K562 (cell line): ENCODE measurements around the gene CFAP251. TPM values are rescaled to one million over a fixed set of nuclear protein-coding genes. Genes with fewer than 3 reads are reported as not detected.

Experiments used
- BCL6 ChIP-seq: fragments of 250-450 bp; sonication (Bioruptor Pico); IDR thresholded peaks from 2 replicates; pipeline ENCODE4 v1.4.0; 2020
- C11orf30 ChIP-seq: fragments of 450-650 bp; IDR thresholded peaks from 2 replicates; pipeline ENCODE4 v1.6.1; 2016; ENCODE audit warnings: low read depth, mild to moderate bottlenecking
- CBFA2T2 ChIP-seq: fragments of 450-650 bp; conservative IDR thresholded peaks from 2 replicates; pipeline ENCODE4 v1.6.1; 2017; ENCODE audit warnings: mild to moderate bottlenecking
- DPF2 ChIP-seq: fragments of 450-650 bp; IDR thresholded peaks from 2 replicates; pipeline ENCODE4 v1.6.1; 2016
- ETV1 ChIP-seq: fragments of 450-650 bp; conservative IDR thresholded peaks from 2 replicates; pipeline ENCODE4 v1.6.1; 2016; ENCODE audit warnings: missing genetic modification characterization, control low read depth, low read depth, missing compliant biosample characterization
- ETV5 ChIP-seq: sonication (generic); formaldehyde crosslinking; IDR thresholded peaks from 2 replicates; pipeline ENCODE4 v1.4.0; 2020; ENCODE audit warnings: low read depth, mild to moderate bottlenecking, missing genetic modification reagents
- MAFG ChIP-seq: fragments of 450-650 bp; conservative IDR thresholded peaks from 2 replicates; pipeline ENCODE4 v1.6.1; 2016; ENCODE audit warnings: missing genetic modification characterization, missing compliant biosample characterization
- MNT ChIP-seq, 2 experiments: fragments of 450-650 bp; conservative IDR thresholded peaks; 2 replicates each; pipeline ENCODE4 v1.6.1; 2017; ENCODE audit warnings: mild to moderate bottlenecking in 2 of 2, moderate library complexity in 2 of 2
- MXD1 ChIP-seq: fragments of 250-450 bp; sonication (Bioruptor Pico); IDR thresholded peaks from 2 replicates; pipeline ENCODE4 v1.8.0; 2021; ENCODE audit warnings: borderline replicate concordance, mild to moderate bottlenecking, moderate library complexity; ENCODE audit not compliant: poor library complexity, severe bottlenecking
- NCOA2 ChIP-seq, 2 experiments: fragments of 450-650 bp; IDR thresholded peaks; 2 replicates each; pipeline ENCODE4 v1.6.1; 2018; ENCODE audit warnings: mild to moderate bottlenecking in 2 of 2, moderate library complexity in 1 of 2; ENCODE audit not compliant: partially characterized antibody in 2 of 2
- NCOR1 ChIP-seq: fragments of 450-650 bp; IDR thresholded peaks from 2 replicates; pipeline ENCODE4 v1.6.1; 2016; ENCODE audit warnings: mild to moderate bottlenecking, moderate library complexity
- POLR2G ChIP-seq: fragments of 200-400 bp; formaldehyde crosslinking; IDR thresholded peaks from 2 replicates; pipeline ENCODE4 v1.6.1; 2017; ENCODE audit warnings: low read depth, mild to moderate bottlenecking, antibody characterized with exemption, low read length, moderate library complexity
- RBM22 ChIP-seq: fragments of 200-400 bp; formaldehyde crosslinking; IDR thresholded peaks from 2 replicates; pipeline ENCODE4 v1.6.1; 2018; ENCODE audit warnings: low read length, low read depth; ENCODE audit not compliant: poor library complexity, severe bottlenecking
- SLC30A9 ChIP-seq: fragments of 250-450 bp; sonication (Bioruptor Pico); IDR thresholded peaks from 2 replicates; pipeline ENCODE4 v1.8.0; 2022; ENCODE audit warnings: mild to moderate bottlenecking, moderate library complexity
- ZC3H11A ChIP-seq: IDR thresholded peaks from 2 replicates; pipeline ENCODE4 v1.6.1; 2012; ENCODE audit warnings: low read depth, low read length, improper control_type of control experiment
- ZNF224 ChIP-seq: sonication (generic); formaldehyde crosslinking; IDR thresholded peaks from 2 replicates; pipeline ENCODE4 v1.8.0; 2022; ENCODE audit warnings: mild to moderate bottlenecking, missing genetic modification reagents
- ZNF24 ChIP-seq: fragments of 450-650 bp; IDR thresholded peaks from 2 replicates; pipeline ENCODE4 v1.6.1; 2016
- ZNF518B ChIP-seq: fragments of 250-450 bp; sonication (Bioruptor Pico); IDR thresholded peaks from 2 replicates; pipeline ENCODE4 v1.5.0; 2021; ENCODE audit warnings: mild to moderate bottlenecking, moderate library complexity
- ZNF551 ChIP-seq: fragments of 250-450 bp; sonication (Bioruptor Pico); IDR thresholded peaks from 2 replicates; pipeline ENCODE4 v1.5.0; 2021; ENCODE audit warnings: mild to moderate bottlenecking, moderate library complexity
- polyA plus RNA-seq, 8 experiments: library from polyadenylated mRNA; depleted of rRNA in 4 of 8; stranded (reverse) in 5 of 8; unstranded in 3 of 8; fragments of >200 nt; fragmentation: Nextera tagmentation in 2 of 8; fragmentation: Illumina TruSeq in 1 of 8; extraction: Ambion mirVana in 2 of 8; extraction: Trizol in 1 of 8; gene quantifications; 2 replicates each; pipeline versions ENCODE4 v1.2.1 to v1.2.3, GENCODE V29; 2011 to 2014; ENCODE audit warnings: inconsistent platforms in 1 of 8, missing spikeins in 1 of 8
- total RNA-seq, 7 experiments: library from RNA; depleted of rRNA in 6 of 7; stranded (reverse); fragments of >200 nt in 6 of 7; fragmentation: Illumina TruSeq in 2 of 7; extraction: Trizol in 2 of 7; gene quantifications; 2 replicates each; pipeline versions ENCODE4 v1.2.1 to v1.2.3, GENCODE V29; 2011 to 2021; ENCODE audit warnings: low replicate concordance in 1 of 7

CFAP251 gene
- total and polyA plus RNA-seq, 9 of the 15 experiments (the other 6 are each of a cell fraction or from before 2014, with no cell fraction given) = 16.6 to 31.0 (median 19.1) TPM

- TF ChIP-seq ZNF224 (no peak), BCL6 (CRISPR knock-in tag) (no peak), POLR2G (no peak), RBM22 (no peak), NCOR1 (no peak), ETV1 (tag) (no peak), DPF2 (peak; percentile 79), C11orf30 (peak; percentile 96), MNT (conservative IDR thresholded peaks at IDR 0.05) (0 out of 4 replicates have a peak, but pooled peaks of 1 of the 2 experiments have one; percentile 22), CBFA2T2 (peak; percentile 5; the same call in 1 of the 2 replicates), ZNF24 (0 out of 2 replicates have a peak, but pooled peaks have one; percentile 5), ZNF551 (CRISPR knock-in tag) (no peak), MAFG (tag) (peak; percentile 95), MXD1 (no peak), ZC3H11A (no peak), ZNF518B (no peak), NCOA2 (IDR thresholded peaks at IDR 0.05; ENCODE audit: partially characterized antibody in 2 of 2) (peak in 1 of 2 experiments; percentile 93), ETV5 (no peak), SLC30A9 (CRISPR knock-in tag) (no peak)
Observed at GRCh38 chr12:121892673-121893561, 25.5 kb upstream of the CFAP251 start (continued).
